Progenitor cell of endocrine pancreas (in vitro differentiated cells): ENCODE measurements around the gene PAOX. TPM values are rescaled to one million over a fixed set of nuclear protein-coding genes. Genes with fewer than 3 reads are reported as not detected.
A peak's percentile ranks its signal among the peaks of the same experiment; 100 is the strongest.
"Not testable (repeated sequence)": the region's sequence is repeated elsewhere in the genome, so short reads cannot be mapped to it uniquely, and the experiment has no call there.

Source experiments
- DNase-seq: peaks from one replicate; pipeline ENCODE4 v3.0.0; 2021; ENCODE audit warnings: low spot score; ENCODE audit not compliant: unreplicated experiment
- H3K27ac Mint-ChIP-seq: 2 replicates; pipeline ENCODE4 v1.8.0; 2021; ENCODE audit warnings: mild to moderate bottlenecking, moderate library complexity, mixed read lengths
- H3K27me3 Mint-ChIP-seq: 2 replicates; pipeline ENCODE4 v1.8.0; 2021; ENCODE audit warnings: mixed read lengths
- H3K36me3 Mint-ChIP-seq: 2 replicates; pipeline ENCODE4 v1.8.0; 2022; ENCODE audit warnings: mixed read lengths; ENCODE audit not compliant: insufficient read depth
- H3K4me1 Mint-ChIP-seq: 2 replicates; pipeline ENCODE4 v1.8.0; 2021; ENCODE audit warnings: low read depth, mixed read lengths
- H3K4me3 Mint-ChIP-seq: 2 replicates; pipeline ENCODE4 v1.8.0; 2021; ENCODE audit warnings: low read depth, mild to moderate bottlenecking, moderate library complexity, mixed read lengths
- H3K9me3 Mint-ChIP-seq: 2 replicates; pipeline ENCODE4 v1.8.0; 2021; ENCODE audit warnings: low read depth, mixed read lengths
- total RNA-seq: library from RNA; stranded (reverse); gene quantifications from 2 replicates; pipeline ENCODE4 v1.2.1, GENCODE V29; 2021
- TF ChIP-seq, protein P1 (sequence below): fragments of 200-600 bp; sonication (generic); IDR thresholded peaks from one replicate; pipeline ENCODE4 v1.5.0; 2021; ENCODE audit warnings: antibody characterized with exemption, mild to moderate bottlenecking; ENCODE audit not compliant: unreplicated experiment

PAOX gene
- total RNA-seq, 1 donor from 2014 or later, result 11.9 TPM

DNA sequence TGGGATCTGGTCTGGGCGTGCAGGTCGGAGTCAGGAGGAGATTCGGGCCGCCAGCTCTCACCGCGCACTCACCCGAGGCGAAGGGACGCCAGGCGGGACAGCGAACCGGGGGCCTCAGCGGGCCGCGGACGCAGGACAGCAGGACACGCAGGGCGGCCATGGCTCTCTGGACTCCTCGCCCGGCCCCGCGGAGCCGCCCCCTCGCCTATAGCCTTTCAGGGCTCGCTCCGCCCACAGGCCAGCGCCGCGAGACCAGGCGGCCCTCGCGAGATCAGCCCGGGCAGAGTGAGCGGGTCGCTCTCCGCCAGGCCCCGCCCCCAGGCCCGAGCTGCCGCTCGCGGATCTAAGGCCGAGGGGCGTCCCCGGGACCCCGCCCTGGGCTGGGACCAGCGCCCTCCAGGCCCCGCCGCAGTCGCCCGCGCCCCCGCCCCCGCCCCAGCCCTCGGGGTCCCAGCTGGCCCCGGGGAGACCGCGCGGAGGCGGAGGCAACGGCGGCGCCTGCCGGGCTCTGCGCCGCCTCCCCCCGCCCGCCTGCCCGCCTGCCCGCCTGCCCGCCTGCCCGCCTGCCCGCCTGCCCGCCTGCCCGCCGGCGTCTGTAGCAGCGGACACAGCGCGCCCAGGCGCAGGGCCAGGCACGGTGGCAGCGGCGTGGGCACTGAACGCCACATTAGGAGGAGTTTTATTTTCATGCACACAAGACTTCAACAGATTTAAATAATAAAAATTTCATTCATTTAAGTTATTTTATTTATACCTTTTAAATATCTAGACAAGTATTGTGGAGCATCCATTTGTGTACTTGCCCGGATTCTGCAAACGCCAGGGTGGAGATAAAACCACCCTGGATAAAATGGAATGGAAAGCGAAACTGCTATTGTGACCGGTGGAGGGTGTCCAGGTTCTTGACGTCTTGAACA is 5.6 kb upstream of the PAOX start, which contains the start of gene ECHS1:
Gene ECHS1, minus strand, starts transcription at position 181 of the 917 bp plus-strand sequence. Its CDS starts 21 bp downstream, at position 160.
- peak within 1 kb of the TSS; percentile 95 for H3K27ac Mint-ChIP-seq
- peaks cover 2% of the 10 kb centered on the region for H3K36me3 Mint-ChIP-seq
- H3K4me1 Mint-ChIP-seq, result peaks cover 7% of the 10 kb centered on the region
- H3K9me3 Mint-ChIP-seq, result no peaks in the 10 kb centered on the region
- peak within 1 kb of the TSS; percentile 90 for H3K4me3 Mint-ChIP-seq
- H3K27me3 Mint-ChIP-seq, result peaks cover 33% of the 10 kb centered on the region
- TF ChIP-seq, protein P1, sequence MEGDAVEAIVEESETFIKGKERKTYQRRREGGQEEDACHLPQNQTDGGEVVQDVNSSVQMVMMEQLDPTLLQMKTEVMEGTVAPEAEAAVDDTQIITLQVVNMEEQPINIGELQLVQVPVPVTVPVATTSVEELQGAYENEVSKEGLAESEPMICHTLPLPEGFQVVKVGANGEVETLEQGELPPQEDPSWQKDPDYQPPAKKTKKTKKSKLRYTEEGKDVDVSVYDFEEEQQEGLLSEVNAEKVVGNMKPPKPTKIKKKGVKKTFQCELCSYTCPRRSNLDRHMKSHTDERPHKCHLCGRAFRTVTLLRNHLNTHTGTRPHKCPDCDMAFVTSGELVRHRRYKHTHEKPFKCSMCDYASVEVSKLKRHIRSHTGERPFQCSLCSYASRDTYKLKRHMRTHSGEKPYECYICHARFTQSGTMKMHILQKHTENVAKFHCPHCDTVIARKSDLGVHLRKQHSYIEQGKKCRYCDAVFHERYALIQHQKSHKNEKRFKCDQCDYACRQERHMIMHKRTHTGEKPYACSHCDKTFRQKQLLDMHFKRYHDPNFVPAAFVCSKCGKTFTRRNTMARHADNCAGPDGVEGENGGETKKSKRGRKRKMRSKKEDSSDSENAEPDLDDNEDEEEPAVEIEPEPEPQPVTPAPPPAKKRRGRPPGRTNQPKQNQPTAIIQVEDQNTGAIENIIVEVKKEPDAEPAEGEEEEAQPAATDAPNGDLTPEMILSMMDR, result no peak
- peak; percentile 98 for DNase-seq

DNA sequence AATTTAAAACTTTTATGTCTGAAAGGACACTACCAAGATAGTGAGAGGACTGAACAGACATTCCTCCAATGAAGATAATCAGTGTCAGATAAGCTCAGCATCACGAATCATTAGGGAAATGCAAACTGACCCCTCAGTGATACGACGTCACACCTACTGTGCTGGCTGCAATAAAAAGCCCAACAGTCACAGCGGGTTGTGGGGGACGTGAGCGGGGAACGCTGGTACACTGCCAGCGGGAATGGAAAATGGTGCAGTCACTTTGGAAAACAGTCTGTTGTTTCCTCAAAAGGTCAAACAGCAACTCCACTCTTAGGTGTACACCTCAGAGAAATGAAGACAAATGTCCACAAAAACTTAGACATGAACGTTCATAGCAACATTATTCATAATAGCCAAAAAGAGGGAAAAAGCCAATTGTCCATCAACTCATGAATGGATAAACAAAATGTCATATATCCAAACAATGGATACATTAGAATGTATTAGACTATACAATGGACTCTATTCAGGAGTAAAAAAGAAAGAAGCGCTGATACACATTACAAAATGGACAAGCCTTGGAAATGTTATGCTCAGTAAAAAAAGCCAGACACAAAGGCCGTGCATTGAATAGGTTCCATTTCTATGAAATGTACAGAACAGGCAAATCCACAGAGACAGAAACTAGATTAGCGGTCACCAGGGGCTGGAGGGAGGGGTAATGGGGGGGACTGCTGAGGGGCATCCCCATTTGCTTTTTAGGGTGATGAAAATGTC is 3.5 kb upstream of the PAOX start:
- Mint-ChIP-seq H3K36me3 (no peaks in the 10 kb centered on the region), H3K27me3 (peaks cover 33% of the 10 kb centered on the region), H3K4me1 (peaks cover 7% of the 10 kb centered on the region), H3K27ac (no peak overlapping the region), H3K4me3 (peak overlapping the region; percentile 65), H3K9me3 (no peaks in the 10 kb centered on the region)
- TF ChIP-seq, protein P1, result no peak
- no peak for DNase-seq

DNA sequence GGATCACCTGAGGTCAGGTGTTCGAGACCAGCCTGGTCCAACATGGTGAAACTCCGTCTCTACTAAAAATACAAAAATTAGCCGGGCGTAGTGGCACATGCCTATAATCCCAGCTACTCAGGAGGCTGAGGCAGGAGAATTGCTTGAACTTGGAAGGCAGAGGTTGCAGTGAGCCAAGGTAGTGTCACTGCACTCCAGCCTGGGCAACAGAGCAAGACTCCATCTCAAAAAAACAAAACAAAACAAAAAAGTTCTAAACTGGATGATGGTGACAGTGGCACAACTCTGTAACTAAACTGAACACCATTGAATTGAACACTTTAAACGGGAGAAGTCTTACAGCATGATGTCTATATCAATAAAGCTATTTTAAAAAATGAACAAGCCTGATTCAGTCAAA is 2.9 kb upstream of the PAOX start:
- not testable (repeated sequence) for H3K4me1 Mint-ChIP-seq, H3K27ac Mint-ChIP-seq, DNase-seq, H3K9me3 Mint-ChIP-seq, H3K36me3 Mint-ChIP-seq
- H3K4me3 Mint-ChIP-seq, result peak overlapping the region; percentile 49
- peaks cover 33% of the 10 kb centered on the region for H3K27me3 Mint-ChIP-seq

DNA sequence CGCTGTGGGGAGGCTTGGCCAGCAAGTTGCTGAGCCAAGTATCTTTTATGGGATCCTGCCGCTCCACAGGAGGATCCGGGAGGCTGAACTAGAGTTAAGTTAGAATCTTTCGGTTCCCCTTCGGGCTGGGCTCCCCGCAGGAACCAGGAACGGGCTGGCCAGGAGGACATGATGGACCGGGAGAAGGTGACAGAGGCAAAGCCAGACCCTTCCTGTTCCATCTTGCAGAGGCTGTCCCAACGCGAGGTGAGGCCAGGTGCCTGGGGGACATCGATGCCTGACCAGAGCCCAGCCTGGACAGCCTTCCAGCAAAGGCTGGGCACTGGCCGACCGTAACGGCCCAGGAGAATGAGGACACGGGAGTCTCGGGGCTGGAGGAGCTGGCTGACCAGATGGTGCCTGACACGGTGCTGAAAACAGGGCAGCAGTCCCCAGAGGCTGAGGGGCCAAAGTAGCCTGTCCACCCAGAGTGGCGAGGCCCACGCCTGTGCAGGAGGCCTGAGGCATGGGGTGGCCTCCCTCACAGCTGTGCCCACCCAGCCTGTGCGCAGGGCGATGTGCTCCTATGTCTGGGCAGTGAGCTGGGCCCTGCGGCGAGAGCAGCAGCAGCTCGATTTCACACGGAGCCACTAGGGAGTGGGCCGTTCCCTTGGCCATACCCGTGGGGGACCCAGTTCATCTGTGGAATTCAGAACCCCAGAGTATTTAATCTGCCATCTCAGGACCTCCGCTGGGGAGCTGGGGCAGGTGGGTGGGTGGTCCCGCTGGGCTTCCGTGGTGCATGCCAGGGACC is 1.8 kb upstream of the PAOX start:
- no peaks in the 10 kb centered on the region for H3K9me3 Mint-ChIP-seq
- no peak overlapping the region for H3K27ac Mint-ChIP-seq
- TF ChIP-seq, protein P1, result no peak
- DNase-seq, result no peak
- H3K27me3 Mint-ChIP-seq, result peaks cover 33% of the 10 kb centered on the region
- peak overlapping the region; percentile 39 for H3K4me3 Mint-ChIP-seq
- H3K4me1 Mint-ChIP-seq, result peaks cover 5% of the 10 kb centered on the region
- H3K36me3 Mint-ChIP-seq, result no peaks in the 10 kb centered on the region

DNA sequence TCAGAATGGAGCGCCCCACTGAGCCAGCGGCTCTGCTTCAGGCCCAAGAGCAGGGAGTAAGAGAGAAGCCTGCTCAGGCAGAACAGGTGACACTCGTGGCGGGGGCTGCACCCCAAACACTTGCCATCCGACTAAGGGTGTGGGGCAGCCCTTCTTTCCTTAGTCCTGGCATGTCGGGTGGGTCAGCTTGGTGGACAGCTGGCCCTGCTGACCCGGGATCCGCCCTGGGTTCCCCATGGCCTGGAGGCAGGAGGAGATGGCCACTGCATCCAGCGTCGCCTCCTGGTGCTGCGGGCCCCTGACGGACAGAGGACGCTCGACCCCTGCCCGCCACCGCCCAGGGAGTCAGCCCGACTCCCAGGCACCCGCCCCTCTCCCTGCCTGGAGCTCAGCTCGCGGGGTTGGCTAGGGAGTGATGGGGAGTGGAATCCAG is 1.2 kb upstream of the PAOX start:
- peaks cover 33% of the 10 kb centered on the region for H3K27me3 Mint-ChIP-seq

More for the DNA sequence above, 1.2 kb upstream of the PAOX start:
- DNase-seq, result no peak
- no peak overlapping the region for H3K27ac Mint-ChIP-seq
- TF ChIP-seq, protein P1, result no peak
- peak overlapping the region; percentile 71 for H3K4me3 Mint-ChIP-seq
- no peaks in the 10 kb centered on the region for H3K9me3 Mint-ChIP-seq
- peaks cover 5% of the 10 kb centered on the region for H3K4me1 Mint-ChIP-seq
- no peaks in the 10 kb centered on the region for H3K36me3 Mint-ChIP-seq
